Trophoblast cell (in vitro differentiated cells and primary cell): ENCODE results near the gene MAGI1.

ENCODE experiments used
- DNase-seq, 2 donors: peaks; one replicate each; pipeline ENCODE4 v3.0.0-alpha.2; 2016
- H2AFZ ChIP-seq: 2 replicates; pipeline ENCODE4 v1.6.1; 2013; ENCODE audit warnings: low read length, moderate library complexity, mild to moderate bottlenecking; ENCODE audit not compliant: insufficient read depth, poor library complexity
- H2AK5ac ChIP-seq: 2 replicates; pipeline ENCODE4 v1.6.1; 2013; ENCODE audit warnings: mild to moderate bottlenecking, low read length
- H2BK120ac ChIP-seq: 2 replicates; pipeline ENCODE4 v1.6.1; 2013; ENCODE audit warnings: low read length, mild to moderate bottlenecking, moderate library complexity; ENCODE audit not compliant: insufficient read depth, poor library complexity
- H2BK12ac ChIP-seq: 2 replicates; pipeline ENCODE4 v1.6.1; 2013; ENCODE audit warnings: mild to moderate bottlenecking, low read length, moderate library complexity
- H2BK5ac ChIP-seq: 2 replicates; pipeline ENCODE4 v1.6.1; 2013; ENCODE audit warnings: low read length, low read depth, moderate library complexity, mild to moderate bottlenecking; ENCODE audit not compliant: poor library complexity
- H3K14ac ChIP-seq: 2 replicates; pipeline ENCODE4 v1.6.1; 2013; ENCODE audit warnings: mild to moderate bottlenecking, low read length
- H3K18ac ChIP-seq: 2 replicates; pipeline ENCODE4 v1.6.1; 2013; ENCODE audit warnings: mild to moderate bottlenecking, low read length
- H3K23ac ChIP-seq: 2 replicates; pipeline ENCODE4 v1.6.1; 2013; ENCODE audit warnings: low read length
- H3K27ac ChIP-seq: 2 replicates; pipeline ENCODE4 v1.5.1; 2013; ENCODE audit warnings: low read depth, mild to moderate bottlenecking, inconsistent platforms, low read length, moderate library complexity
- H3K27me3 ChIP-seq: 2 replicates; pipeline ENCODE4 v1.6.1; 2013; ENCODE audit warnings: inconsistent platforms, mild to moderate bottlenecking, low read length, moderate library complexity; ENCODE audit not compliant: insufficient read depth
- H3K36me3 ChIP-seq, 2 experiments: 1 replicate in 1 of 2; 2 replicates in 1 of 2; pipeline ENCODE4 v1.6.1; 2013; ENCODE audit warnings: low read length in 2 of 2, mild to moderate bottlenecking in 2 of 2, moderate library complexity in 1 of 2; ENCODE audit not compliant: insufficient read depth in 2 of 2, control insufficient read depth in 1 of 2
- H3K4ac ChIP-seq: 2 replicates; pipeline ENCODE4 v1.6.1; 2013; ENCODE audit warnings: low read depth, mild to moderate bottlenecking, low read length, moderate library complexity
- H3K4me1 ChIP-seq, 2 experiments: 1 replicate in 1 of 2; 2 replicates in 1 of 2; pipeline ENCODE4 v1.6.1; 2013; ENCODE audit warnings: low read length in 2 of 2, mild to moderate bottlenecking in 2 of 2, moderate library complexity in 1 of 2; ENCODE audit not compliant: insufficient read depth in 2 of 2, control insufficient read depth in 1 of 2
- H3K4me2 ChIP-seq: 2 replicates; pipeline ENCODE4 v1.6.1; 2013; ENCODE audit warnings: inconsistent platforms, mild to moderate bottlenecking, low read length, moderate library complexity
- H3K4me3 ChIP-seq: 2 replicates; pipeline ENCODE4 v1.5.1; 2013; ENCODE audit warnings: mild to moderate bottlenecking, low read depth, low read length, inconsistent platforms
- H3K79me1 ChIP-seq: one replicate; pipeline ENCODE4 v1.6.1; 2013; ENCODE audit warnings: low read length
- H3K79me2 ChIP-seq: 2 replicates; pipeline ENCODE4 v1.6.1; 2013; ENCODE audit warnings: low read length, mild to moderate bottlenecking; ENCODE audit not compliant: control insufficient read depth, insufficient read depth, poor library complexity
- H3K9ac ChIP-seq: 2 replicates; pipeline ENCODE4 v1.6.1; 2013; ENCODE audit warnings: mild to moderate bottlenecking, low read length
- H3K9me3 ChIP-seq: 2 replicates; pipeline ENCODE4 v1.6.1; 2013; ENCODE audit warnings: low read depth, mild to moderate bottlenecking, control low read depth, inconsistent platforms, low read length; ENCODE audit not compliant: insufficient read depth
- H4K12ac ChIP-seq: 2 replicates; pipeline ENCODE4 v1.6.1; 2013; ENCODE audit warnings: low read depth, mild to moderate bottlenecking, low read length, moderate library complexity
- H4K8ac ChIP-seq: 2 replicates; pipeline ENCODE4 v1.6.1; 2013; ENCODE audit warnings: low read depth, mild to moderate bottlenecking, low read length, moderate library complexity
- H4K91ac ChIP-seq: one replicate; pipeline ENCODE4 v1.6.1; 2013; ENCODE audit warnings: low read depth, mild to moderate bottlenecking, low read length, moderate library complexity
- WGBS: extraction: QIAGEN DNeasy Blood & Tissue Kit; methylation state at CpG from one replicate; pipeline ENCODE4 v1.1.7; 2013; ENCODE audit warnings: missing lambda C conversion rate; ENCODE audit not compliant: insufficient read length, insufficient coverage; ENCODE audit errors: extremely low coverage; 5-methylcytosine and 5-hydroxymethylcytosine counted together

Gene MAGI1

DNA sequence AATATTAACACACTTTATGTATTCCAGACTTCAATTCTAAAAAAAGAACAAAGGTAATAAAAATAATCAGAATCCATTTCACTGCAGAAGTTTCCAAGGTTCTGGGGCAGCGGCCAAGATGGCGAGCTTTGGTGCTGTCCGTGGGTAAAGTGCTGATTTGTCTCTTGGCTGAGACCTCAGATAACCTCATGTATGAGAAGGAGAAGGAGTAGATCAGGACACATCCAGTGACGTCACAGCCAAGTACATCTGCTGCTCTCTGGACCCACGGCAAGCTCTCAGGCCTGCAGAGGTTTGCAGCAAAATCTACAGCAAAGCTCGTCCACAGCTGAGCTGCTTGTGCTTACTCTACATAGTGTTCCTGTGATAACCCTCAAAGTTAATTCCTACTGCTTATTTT is 165.7 kb downstream of the MAGI1 start:
- Histone ChIP-seq H3K27me3 (no peaks in the 10 kb centered on the region), H3K36me3 (no peaks in the 10 kb centered on the region), H3K79me1 (no peaks in the 10 kb centered on the region), H3K9ac (no peak overlapping the region), H3K79me2 (no peaks in the 10 kb centered on the region), H3K27ac (no peak overlapping the region), H4K8ac (no peak overlapping the region), H2AK5ac (no peak overlapping the region), H2AFZ (no peak overlapping the region), H3K9me3 (no peaks in the 10 kb centered on the region), H3K4me2 (no peak overlapping the region), H3K4me3 (no peak overlapping the region), H4K91ac (no peak overlapping the region), H2BK120ac (no peak overlapping the region), H3K23ac (no peak overlapping the region), H3K4ac (no peak overlapping the region), H2BK5ac (no peak overlapping the region), H4K12ac (no peak overlapping the region), H2BK12ac (no peak overlapping the region), H3K4me1 (no peaks in the 10 kb centered on the region), H3K14ac (no peak overlapping the region), H3K18ac (no peak overlapping the region)
- no CpG with 5 or more reads among the region's 6 CpGs for WGBS
- DNase-seq, result no peak

DNA sequence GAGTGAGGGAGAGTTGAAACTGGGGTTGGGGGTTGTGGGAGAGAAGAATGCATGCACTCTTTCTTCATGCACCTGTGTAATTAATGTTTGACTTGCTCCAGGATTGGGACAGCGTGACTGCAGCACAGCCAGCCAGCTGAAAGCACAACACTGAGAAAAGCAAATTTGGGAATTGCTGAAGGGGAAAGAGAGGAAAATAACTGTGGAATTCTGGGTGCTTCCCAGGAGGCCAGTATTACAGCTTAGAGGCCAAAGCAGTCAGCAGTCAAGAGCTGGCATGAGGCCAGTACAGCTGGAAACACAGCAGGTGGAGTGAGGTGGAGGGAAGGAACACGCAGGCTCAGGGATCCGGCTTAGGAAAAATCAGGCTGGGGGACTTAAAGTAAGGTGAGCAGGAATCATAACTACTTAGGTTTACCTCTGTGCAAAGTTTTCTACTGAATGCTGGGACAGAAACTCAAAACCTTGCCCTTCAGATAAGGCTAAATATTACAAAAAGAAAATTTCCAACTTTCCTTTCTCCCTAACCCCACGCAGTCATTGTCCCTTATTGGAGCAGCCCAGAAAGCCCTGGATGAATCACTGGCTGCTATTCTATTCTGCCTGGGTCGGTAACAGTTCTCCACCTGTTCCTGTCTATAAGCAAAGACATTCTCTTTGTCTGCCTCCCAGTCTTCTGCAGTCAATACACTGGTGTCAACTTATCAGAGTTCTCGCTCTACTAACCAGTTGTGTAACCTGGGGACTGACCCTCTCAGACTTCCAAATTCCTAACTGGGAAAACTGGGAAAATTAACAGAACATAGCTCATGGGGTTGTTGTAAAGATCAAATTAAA is 167.2 kb downstream of the MAGI1 start:
- Histone ChIP-seq H3K27me3 (no peaks in the 10 kb centered on the region), H3K14ac (no peak overlapping the region), H3K4me3 (no peak overlapping the region), H4K91ac (no peak overlapping the region), H2BK12ac (no peak overlapping the region), H2AK5ac (no peak overlapping the region), H4K8ac (no peak overlapping the region), H3K4me1 (no peaks in the 10 kb centered on the region), H3K27ac (no peak overlapping the region), H2BK120ac (no peak overlapping the region), H3K9ac (no peak overlapping the region), H3K23ac (no peak overlapping the region), H3K4me2 (no peak overlapping the region), H3K18ac (no peak overlapping the region), H2AFZ (no peak overlapping the region), H3K4ac (no peak overlapping the region), H3K79me2 (no peaks in the 10 kb centered on the region), H4K12ac (no peak overlapping the region), H3K36me3 (no peaks in the 10 kb centered on the region), H3K9me3 (no peaks in the 10 kb centered on the region), H2BK5ac (no peak overlapping the region), H3K79me1 (no peaks in the 10 kb centered on the region)
- no peak for DNase-seq
- no CpG with 5 or more reads among the region's 6 CpGs for WGBS

GRCh38 chr3:65869798-65870197 is 168.9 kb downstream of the MAGI1 start:
- Histone ChIP-seq H2BK5ac (no peak overlapping the region), H2AK5ac (no peak overlapping the region), H3K9me3 (no peaks in the 10 kb centered on the region), H3K36me3 (no peaks in the 10 kb centered on the region), H3K27ac (no peak overlapping the region), H3K14ac (no peak overlapping the region), H4K8ac (no peak overlapping the region), H3K4me1 (no peaks in the 10 kb centered on the region), H3K79me1 (no peaks in the 10 kb centered on the region), H4K12ac (no peak overlapping the region), H4K91ac (no peak overlapping the region), H3K4ac (no peak overlapping the region), H3K9ac (no peak overlapping the region), H3K23ac (no peak overlapping the region), H3K4me3 (no peak overlapping the region), H3K27me3 (no peaks in the 10 kb centered on the region), H3K4me2 (no peak overlapping the region), H2BK12ac (no peak overlapping the region), H2AFZ (no peak overlapping the region), H3K18ac (no peak overlapping the region), H2BK120ac (no peak overlapping the region), H3K79me2 (no peaks in the 10 kb centered on the region)
- DNase-seq, result no peak
- WGBS, result no CpG with 5 or more reads among the region's 9 CpGs

DNA sequence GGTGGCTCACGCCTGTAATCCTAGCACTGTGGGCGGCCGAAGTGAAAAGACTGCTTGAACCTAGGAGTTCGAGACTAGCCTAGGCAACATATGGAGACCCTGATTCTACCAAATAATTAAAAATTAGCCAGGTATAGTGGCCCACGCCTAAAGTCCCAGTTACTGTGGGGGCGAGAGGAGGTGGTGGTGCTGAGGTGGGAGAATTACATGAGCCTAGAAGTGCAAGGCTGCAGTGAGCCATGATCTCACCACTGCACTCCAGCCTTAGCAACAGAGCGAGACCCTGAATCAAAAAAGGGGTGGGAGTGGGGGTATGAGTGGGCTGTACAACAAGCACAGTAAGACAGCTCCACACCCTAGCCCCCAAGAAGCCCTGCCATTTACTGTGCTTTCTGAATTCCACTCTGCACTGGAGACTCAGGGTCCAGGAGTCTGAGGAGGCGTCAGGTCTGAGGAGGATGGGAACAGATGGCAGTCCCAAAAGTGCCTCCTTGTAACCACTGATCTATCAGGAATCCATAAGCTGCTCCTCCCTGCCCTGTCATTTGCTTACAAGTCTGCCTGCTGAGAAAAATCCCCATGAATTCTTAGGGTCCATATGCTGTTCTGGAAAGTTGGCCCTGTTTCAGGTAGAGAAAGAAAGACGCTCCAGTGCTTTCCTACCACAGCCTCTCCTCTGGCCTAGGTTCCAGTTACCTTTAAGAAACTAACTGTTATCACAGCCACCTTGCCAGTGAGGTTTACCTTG is 171.1 kb downstream of the MAGI1 start:
- Histone ChIP-seq H3K23ac (no peak overlapping the region), H3K9me3 (no peaks in the 10 kb centered on the region), H3K14ac (no peak overlapping the region), H2BK12ac (no peak overlapping the region), H3K4me2 (no peak overlapping the region), H3K4me3 (no peak overlapping the region), H4K91ac (no peak overlapping the region), H3K9ac (no peak overlapping the region), H3K27me3 (no peaks in the 10 kb centered on the region), H3K4ac (no peak overlapping the region), H3K27ac (no peak overlapping the region), H3K36me3 (no peaks in the 10 kb centered on the region), H3K18ac (no peak overlapping the region), H2AK5ac (no peak overlapping the region), H2AFZ (no peak overlapping the region), H4K12ac (no peak overlapping the region), H2BK5ac (no peak overlapping the region), H4K8ac (no peak overlapping the region), H3K4me1 (no peaks in the 10 kb centered on the region), H3K79me1 (no peaks in the 10 kb centered on the region), H3K79me2 (no peaks in the 10 kb centered on the region), H2BK120ac (no peak overlapping the region)
- DNase-seq, result no peak
- no CpG with 5 or more reads among the region's 9 CpGs for WGBS
